IPS-11a (cell line): Measurements from ENCODE around the gene VGLL2.

ENCODE experiments used
- H3K4me3 ChIP-seq: one replicate; pipeline ENCODE4 v1.5.1; 2013; ENCODE audit warnings: low read depth, low read length, control low read depth

The VGLL2 gene

GRCh38 chr6:117311726-117312125 lies 46.4 kb downstream of the VGLL2 start:
- no peak overlapping the region for H3K4me3 ChIP-seq

GRCh38 chr6:117317261-117317660 lies 51.9 kb downstream of the VGLL2 start:
- no peak overlapping the region for H3K4me3 ChIP-seq
